ENCODE measurements around the gene SOX6. TPM values are rescaled to one million over a fixed set of nuclear protein-coding genes. Genes with fewer than 3 reads are reported as not detected.

Gene SOX6
- total RNA-seq, 4 donors from 2014 or later, result 25.3 to 42.3 (median 37.4) TPM

DNA sequence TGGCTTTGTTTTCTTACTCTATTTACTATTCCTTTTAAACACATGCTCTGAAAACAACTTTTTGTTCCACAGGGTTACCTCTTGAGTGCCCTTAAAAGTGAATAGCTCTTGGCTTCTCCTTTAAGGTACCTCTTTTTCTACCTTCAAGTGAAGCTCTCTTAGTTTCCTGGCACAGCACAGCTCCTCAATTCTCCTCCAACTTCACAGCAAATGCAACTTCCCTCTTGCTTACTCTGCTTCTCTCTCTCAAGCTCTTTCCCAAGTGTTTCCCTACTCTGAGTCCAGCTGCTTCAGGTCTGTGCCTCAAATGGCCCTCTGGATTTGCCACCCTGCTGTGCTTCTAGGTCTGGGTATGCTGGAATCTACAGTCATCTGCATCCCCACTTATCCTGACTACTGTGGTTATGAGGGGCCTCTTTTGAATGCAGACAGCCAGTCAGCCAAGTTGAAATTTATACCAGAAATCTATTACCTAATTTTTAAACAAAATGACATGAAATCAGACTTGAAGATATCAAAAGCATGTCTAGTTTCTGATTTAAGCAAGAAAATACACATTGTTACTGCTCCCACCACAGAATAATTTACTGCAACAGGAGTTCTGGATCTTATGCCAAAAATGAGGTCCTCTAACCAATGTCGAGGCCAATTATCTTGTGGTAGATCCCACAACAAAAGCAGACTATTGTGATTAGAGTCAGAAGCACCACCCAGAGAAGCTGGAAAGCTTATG lies 371.1 kb downstream of the SOX6 start:
- Histone ChIP-seq H3K36me3 (no peaks in the 10 kb centered on the region), H3K9me3 (no peaks in the 10 kb centered on the region), H3K27me3 (no peaks in the 10 kb centered on the region), H3K4me3 (no peak overlapping the region), H3K27ac (no peak overlapping the region), H3K4me1 (peaks cover 9 to 12% of the 10 kb centered on the region in 2 donors)
- ATAC-seq (no peak), DNase-seq (no peak)
- intact Hi-C loops (cut with DNase I; ENCODE audit: low total_unique reads), result no loop called here
- in situ Hi-C loops (cut with MboI; ENCODE audit: low sequenced_read_pairs in 4 of 4), result loop anchor here in 1 of 4 donors (25.0 kb wide), 1 partner anchor 627 kb away; no protein-coding TSS in a partner anchor
- TF ChIP-seq, protein P1, sequence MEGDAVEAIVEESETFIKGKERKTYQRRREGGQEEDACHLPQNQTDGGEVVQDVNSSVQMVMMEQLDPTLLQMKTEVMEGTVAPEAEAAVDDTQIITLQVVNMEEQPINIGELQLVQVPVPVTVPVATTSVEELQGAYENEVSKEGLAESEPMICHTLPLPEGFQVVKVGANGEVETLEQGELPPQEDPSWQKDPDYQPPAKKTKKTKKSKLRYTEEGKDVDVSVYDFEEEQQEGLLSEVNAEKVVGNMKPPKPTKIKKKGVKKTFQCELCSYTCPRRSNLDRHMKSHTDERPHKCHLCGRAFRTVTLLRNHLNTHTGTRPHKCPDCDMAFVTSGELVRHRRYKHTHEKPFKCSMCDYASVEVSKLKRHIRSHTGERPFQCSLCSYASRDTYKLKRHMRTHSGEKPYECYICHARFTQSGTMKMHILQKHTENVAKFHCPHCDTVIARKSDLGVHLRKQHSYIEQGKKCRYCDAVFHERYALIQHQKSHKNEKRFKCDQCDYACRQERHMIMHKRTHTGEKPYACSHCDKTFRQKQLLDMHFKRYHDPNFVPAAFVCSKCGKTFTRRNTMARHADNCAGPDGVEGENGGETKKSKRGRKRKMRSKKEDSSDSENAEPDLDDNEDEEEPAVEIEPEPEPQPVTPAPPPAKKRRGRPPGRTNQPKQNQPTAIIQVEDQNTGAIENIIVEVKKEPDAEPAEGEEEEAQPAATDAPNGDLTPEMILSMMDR (IDR thresholded peaks at IDR 0.05 in 4 of 5, conservative IDR thresholded peaks at IDR 0.05 in 1 of 5), result no peak
- no peak for TF ChIP-seq POLR2A (IDR thresholded peaks at IDR 0.05)

- in situ Hi-C loops (cut with MboI; ENCODE audit: low sequenced_read_pairs in 4 of 4) (loop anchor here in 1 of 4 donors (25.0 kb wide), 1 partner anchor 631 kb away; no protein-coding TSS in a partner anchor), intact Hi-C loops (cut with DNase I; ENCODE audit: low total_unique reads) (no loop called here)
- Histone ChIP-seq H3K27ac (no peak overlapping the region), H3K4me3 (no peak overlapping the region), H3K4me1 (no peaks in the 10 kb centered on the region), H3K9me3 (no peaks in the 10 kb centered on the region), H3K27me3 (no peaks in the 10 kb centered on the region), H3K36me3 (no peaks in the 10 kb centered on the region)
- ATAC-seq (no peak), DNase-seq (no peak)
- no peak for TF ChIP-seq POLR2A (IDR thresholded peaks at IDR 0.05)
- TF ChIP-seq, protein P1 (IDR thresholded peaks at IDR 0.05 in 4 of 5, conservative IDR thresholded peaks at IDR 0.05 in 1 of 5), result no peak
Measured at GRCh38 chr11:15981292-15981691, 375.1 kb downstream of the SOX6 start.

DNA sequence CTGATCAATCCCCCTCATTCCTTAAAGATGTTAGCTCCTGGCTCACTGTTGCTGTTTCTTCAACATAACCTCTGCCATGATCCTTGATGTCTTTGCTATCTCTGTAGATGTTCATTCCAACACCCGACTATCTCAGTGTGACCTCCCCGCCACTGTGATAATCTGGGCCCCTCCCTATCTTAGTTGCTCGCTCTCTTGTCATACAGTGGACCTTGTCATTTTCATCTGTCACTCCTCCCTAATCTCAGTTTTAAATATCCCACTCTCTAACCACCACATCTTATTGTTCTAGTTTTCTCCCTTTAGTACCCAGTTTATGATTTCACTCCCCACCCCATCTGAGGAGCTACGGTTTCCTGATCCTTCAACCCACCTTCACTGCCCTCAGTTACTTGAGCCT lies 379.2 kb downstream of the SOX6 start:
- H3K27ac ChIP-seq, result peak overlapping the region in 2 of 4 donors; percentile 36 to 39
- no peaks in the 10 kb centered on the region for H3K27me3 ChIP-seq
- in situ Hi-C loops (cut with MboI; ENCODE audit: low sequenced_read_pairs in 4 of 4) (loop anchor here in 1 of 4 donors (25.0 kb wide), 1 partner anchor 635 kb away; no protein-coding TSS in a partner anchor), intact Hi-C loops (cut with DNase I; ENCODE audit: low total_unique reads) (loop anchor here (10.0 kb wide), 1 partner anchor 322 kb away; no protein-coding TSS in a partner anchor)
- H3K4me1 ChIP-seq, result no peaks in the 10 kb centered on the region
- no peak for DNase-seq
- ATAC-seq, result no peak
- no peaks in the 10 kb centered on the region for H3K36me3 ChIP-seq
- no peak for TF ChIP-seq POLR2A (IDR thresholded peaks at IDR 0.05)
- TF ChIP-seq, protein P1 (IDR thresholded peaks at IDR 0.05 in 4 of 5, conservative IDR thresholded peaks at IDR 0.05 in 1 of 5), result no peak
- H3K4me3 ChIP-seq, result no peak overlapping the region
- H3K9me3 ChIP-seq, result no peaks in the 10 kb centered on the region

DNA sequence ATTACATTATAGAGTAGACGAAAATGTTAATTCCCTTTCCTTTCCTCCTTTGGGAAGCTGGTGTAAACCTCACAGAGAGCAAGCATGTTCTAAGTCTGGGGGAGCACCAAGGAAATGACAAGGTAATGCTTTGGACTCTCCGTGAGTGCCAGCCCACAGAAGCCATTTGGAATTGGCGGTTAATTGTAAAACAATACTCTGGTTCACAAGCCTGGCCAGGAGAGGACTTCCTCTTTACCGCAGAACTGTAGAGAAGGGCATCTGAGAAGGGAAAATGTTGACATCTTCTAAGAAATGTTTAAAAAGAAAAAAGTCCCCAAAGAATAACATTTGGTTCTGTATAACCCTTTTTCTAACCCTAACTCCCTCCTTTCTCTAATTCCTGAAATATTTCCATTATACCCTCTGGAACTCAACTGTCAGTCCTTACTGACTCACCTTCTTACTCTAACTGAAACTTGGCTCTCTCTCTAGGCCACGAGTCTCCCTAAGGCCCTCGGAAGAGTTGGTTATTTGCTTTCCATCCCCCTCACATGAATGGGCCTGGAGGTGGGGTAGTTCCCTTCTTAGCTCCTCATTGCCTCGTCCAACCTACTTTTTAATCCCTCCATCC lies 379.8 kb downstream of the SOX6 start:
- H3K27ac ChIP-seq, result peak overlapping the region; percentile 11 to 39 (median 33)
- intact Hi-C loops (cut with DNase I; ENCODE audit: low total_unique reads) (loop anchor here (10.0 kb wide), 1 partner anchor 322 kb away; no protein-coding TSS in a partner anchor), in situ Hi-C loops (cut with MboI; ENCODE audit: low sequenced_read_pairs in 4 of 4) (loop anchor here in 1 of 4 donors (25.0 kb wide), 1 partner anchor 636 kb away; no protein-coding TSS in a partner anchor)
- H3K36me3 ChIP-seq, result no peaks in the 10 kb centered on the region
- H3K4me3 ChIP-seq, result no peak overlapping the region
- no peak for DNase-seq
- no peaks in the 10 kb centered on the region for H3K9me3 ChIP-seq
- peak in 1 of 2 donors; percentile 44 for ATAC-seq
- no peaks in the 10 kb centered on the region for H3K27me3 ChIP-seq
- TF ChIP-seq, protein P1 (IDR thresholded peaks at IDR 0.05 in 4 of 5, conservative IDR thresholded peaks at IDR 0.05 in 1 of 5), result no peak
- TF ChIP-seq POLR2A (IDR thresholded peaks at IDR 0.05), result no peak
- H3K4me1 ChIP-seq, result peaks cover 0 to 4% of the 10 kb centered on the region in 2 donors
